Measurements from ENCODE around the gene CDCA3.

- TF ChIP-seq, protein P1, sequence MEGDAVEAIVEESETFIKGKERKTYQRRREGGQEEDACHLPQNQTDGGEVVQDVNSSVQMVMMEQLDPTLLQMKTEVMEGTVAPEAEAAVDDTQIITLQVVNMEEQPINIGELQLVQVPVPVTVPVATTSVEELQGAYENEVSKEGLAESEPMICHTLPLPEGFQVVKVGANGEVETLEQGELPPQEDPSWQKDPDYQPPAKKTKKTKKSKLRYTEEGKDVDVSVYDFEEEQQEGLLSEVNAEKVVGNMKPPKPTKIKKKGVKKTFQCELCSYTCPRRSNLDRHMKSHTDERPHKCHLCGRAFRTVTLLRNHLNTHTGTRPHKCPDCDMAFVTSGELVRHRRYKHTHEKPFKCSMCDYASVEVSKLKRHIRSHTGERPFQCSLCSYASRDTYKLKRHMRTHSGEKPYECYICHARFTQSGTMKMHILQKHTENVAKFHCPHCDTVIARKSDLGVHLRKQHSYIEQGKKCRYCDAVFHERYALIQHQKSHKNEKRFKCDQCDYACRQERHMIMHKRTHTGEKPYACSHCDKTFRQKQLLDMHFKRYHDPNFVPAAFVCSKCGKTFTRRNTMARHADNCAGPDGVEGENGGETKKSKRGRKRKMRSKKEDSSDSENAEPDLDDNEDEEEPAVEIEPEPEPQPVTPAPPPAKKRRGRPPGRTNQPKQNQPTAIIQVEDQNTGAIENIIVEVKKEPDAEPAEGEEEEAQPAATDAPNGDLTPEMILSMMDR (IDR thresholded peaks at IDR 0.05), result no peak
- TF ChIP-seq NFYB (CRISPR knock-in tag; conservative IDR thresholded peaks at IDR 0.05; ENCODE audit: low read depth), result no peak
- TF ChIP-seq, protein P2, sequence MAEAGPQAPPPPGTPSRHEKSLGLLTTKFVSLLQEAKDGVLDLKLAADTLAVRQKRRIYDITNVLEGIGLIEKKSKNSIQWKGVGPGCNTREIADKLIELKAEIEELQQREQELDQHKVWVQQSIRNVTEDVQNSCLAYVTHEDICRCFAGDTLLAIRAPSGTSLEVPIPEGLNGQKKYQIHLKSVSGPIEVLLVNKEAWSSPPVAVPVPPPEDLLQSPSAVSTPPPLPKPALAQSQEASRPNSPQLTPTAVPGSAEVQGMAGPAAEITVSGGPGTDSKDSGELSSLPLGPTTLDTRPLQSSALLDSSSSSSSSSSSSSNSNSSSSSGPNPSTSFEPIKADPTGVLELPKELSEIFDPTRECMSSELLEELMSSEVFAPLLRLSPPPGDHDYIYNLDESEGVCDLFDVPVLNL (CRISPR knock-in tag; IDR thresholded peaks at IDR 0.05; ENCODE audit: borderline replicate concordance, low read depth), result no peak
Measured at GRCh38 chr12:6823182-6824084, 27.7 kb downstream of the CDCA3 start.
